ENCODE measurements around the gene F7. TPM values are rescaled to one million over a fixed set of nuclear protein-coding genes. Genes with fewer than 3 reads are reported as not detected.

The F7 gene
- total RNA-seq, 1 experiment from 2014 or later = not detected

- H3K27me3 ChIP-seq (ENCODE audit: low read length) = no peaks in the 10 kb centered on the region
- intact Hi-C loops (cut with micrococcal nuclease) = no loop called here
- H3K4me1 ChIP-seq (ENCODE audit: insufficient read depth, low read length) = peaks cover 4% of the 10 kb centered on the region; the same call in 1 of the 2 replicates
- H3K9me3 ChIP-seq (ENCODE audit: low read length) = no peaks in the 10 kb centered on the region
- no TSS peak for BruUV-seq (replicated peaks)
- no peak overlapping the region for H3K4me3 ChIP-seq (ENCODE audit: low read length)
- ATAC-seq (no peak), DNase-seq (no peak)
- no peaks in the 10 kb centered on the region for H3F3A ChIP-seq (ENCODE audit: low read length, unreplicated experiment)
- TF ChIP-seq EZH2phosphoT487 (IDR thresholded peaks at IDR 0.05; ENCODE audit: borderline replicate concordance, low read length) = no peak
- TF ChIP-seq, protein P1, sequence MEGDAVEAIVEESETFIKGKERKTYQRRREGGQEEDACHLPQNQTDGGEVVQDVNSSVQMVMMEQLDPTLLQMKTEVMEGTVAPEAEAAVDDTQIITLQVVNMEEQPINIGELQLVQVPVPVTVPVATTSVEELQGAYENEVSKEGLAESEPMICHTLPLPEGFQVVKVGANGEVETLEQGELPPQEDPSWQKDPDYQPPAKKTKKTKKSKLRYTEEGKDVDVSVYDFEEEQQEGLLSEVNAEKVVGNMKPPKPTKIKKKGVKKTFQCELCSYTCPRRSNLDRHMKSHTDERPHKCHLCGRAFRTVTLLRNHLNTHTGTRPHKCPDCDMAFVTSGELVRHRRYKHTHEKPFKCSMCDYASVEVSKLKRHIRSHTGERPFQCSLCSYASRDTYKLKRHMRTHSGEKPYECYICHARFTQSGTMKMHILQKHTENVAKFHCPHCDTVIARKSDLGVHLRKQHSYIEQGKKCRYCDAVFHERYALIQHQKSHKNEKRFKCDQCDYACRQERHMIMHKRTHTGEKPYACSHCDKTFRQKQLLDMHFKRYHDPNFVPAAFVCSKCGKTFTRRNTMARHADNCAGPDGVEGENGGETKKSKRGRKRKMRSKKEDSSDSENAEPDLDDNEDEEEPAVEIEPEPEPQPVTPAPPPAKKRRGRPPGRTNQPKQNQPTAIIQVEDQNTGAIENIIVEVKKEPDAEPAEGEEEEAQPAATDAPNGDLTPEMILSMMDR (conservative IDR thresholded peaks at IDR 0.05; ENCODE audit: low read depth, low read length) = peak; percentile 34; the same call in 1 of the 2 replicates
- H3K9ac ChIP-seq (ENCODE audit: low read length) = no peak overlapping the region
- no peak overlapping the region for H3K27ac ChIP-seq (ENCODE audit: low read length)
- H3K9me2 ChIP-seq (replicated peaks; ENCODE audit: low read length) = no peaks in the 10 kb centered on the region
- no peaks in the 10 kb centered on the region for H4K20me1 ChIP-seq (ENCODE audit: low read length)
- ChIA-PET POLR2A (ENCODE audit: unreplicated experiment) (no interaction called here), CTCF (no interaction called here)
- H3K36me3 ChIP-seq (ENCODE audit: low read depth, low read length) = no peaks in the 10 kb centered on the region
- H2AFZ ChIP-seq (ENCODE audit: low read length) = no peak overlapping the region; the same call in 1 of the 2 replicates
- peak overlapping the region; percentile 25; the same call in 1 of the 2 replicates for H3K4me2 ChIP-seq (ENCODE audit: low read length)
- no peaks in the 10 kb centered on the region for H3K79me2 ChIP-seq (ENCODE audit: low read length)
Measured at GRCh38 chr13:113084094-113084942, 21.3 kb upstream of the F7 start.

DNA sequence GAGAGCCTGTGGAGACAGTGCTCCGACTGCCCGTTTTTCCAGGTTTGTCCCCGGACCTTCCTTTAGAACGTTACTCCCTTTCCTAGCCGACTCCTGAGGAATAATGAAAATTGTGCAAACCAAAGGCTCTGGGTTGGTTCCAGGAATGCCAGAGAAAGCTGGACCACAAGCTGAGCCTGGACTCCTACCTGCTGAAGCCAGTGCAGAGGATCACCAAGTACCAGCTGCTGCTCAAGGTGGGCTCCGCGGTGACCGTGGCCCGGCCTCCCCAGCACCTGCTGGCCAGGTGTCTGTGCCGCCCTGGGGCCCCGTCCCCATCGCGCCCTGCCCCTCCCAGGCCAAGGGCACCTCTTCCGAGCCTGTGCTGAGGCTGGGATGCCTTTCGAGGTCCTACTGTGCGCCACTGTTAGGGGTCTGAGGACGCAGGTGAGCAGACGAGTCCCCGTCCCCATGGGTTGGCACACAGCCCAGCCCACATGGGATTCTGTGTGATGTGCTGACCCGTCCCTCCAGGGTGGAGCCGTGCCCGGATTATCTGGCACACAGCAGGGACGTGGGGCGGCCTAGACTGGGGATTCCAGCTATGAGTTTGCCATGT, 20.5 kb upstream of the F7 start:
- H3K79me2 ChIP-seq (ENCODE audit: low read length) = no peaks in the 10 kb centered on the region
- ChIA-PET POLR2A (ENCODE audit: unreplicated experiment) (no interaction called here), CTCF (no interaction called here)
- no peak overlapping the region for H3K27ac ChIP-seq (ENCODE audit: low read length)
- no peak for ATAC-seq
- H3K4me3 ChIP-seq (ENCODE audit: low read length) = no peak overlapping the region
- no TSS peak for BruUV-seq (replicated peaks)
- peaks cover 4% of the 10 kb centered on the region; the same call in 1 of the 2 replicates for H3K4me1 ChIP-seq (ENCODE audit: insufficient read depth, low read length)
- no peak for DNase-seq
- no peaks in the 10 kb centered on the region for H3K36me3 ChIP-seq (ENCODE audit: low read depth, low read length)
- no peaks in the 10 kb centered on the region for H3K9me3 ChIP-seq (ENCODE audit: low read length)
- H3K9me2 ChIP-seq (replicated peaks; ENCODE audit: low read length) = no peaks in the 10 kb centered on the region
- intact Hi-C loops (cut with micrococcal nuclease) = no loop called here
- H3K27me3 ChIP-seq (ENCODE audit: low read length) = no peaks in the 10 kb centered on the region
- no peaks in the 10 kb centered on the region for H3F3A ChIP-seq (ENCODE audit: low read length, unreplicated experiment)
- no peak overlapping the region for H3K4me2 ChIP-seq (ENCODE audit: low read length)
- no peak for TF ChIP-seq EZH2 (IDR thresholded peaks at IDR 0.05; ENCODE audit: low read length, unreplicated experiment)
- no peak for TF ChIP-seq EZH2phosphoT487 (IDR thresholded peaks at IDR 0.05; ENCODE audit: borderline replicate concordance, low read length)
- TF ChIP-seq, protein P1 (conservative IDR thresholded peaks at IDR 0.05; ENCODE audit: low read depth, low read length) = no peak
- H4K20me1 ChIP-seq (ENCODE audit: low read length) = no peaks in the 10 kb centered on the region
- no peak overlapping the region for H3K9ac ChIP-seq (ENCODE audit: low read length)
- H2AFZ ChIP-seq (ENCODE audit: low read length) = no peak overlapping the region

All from PC-3 (cell line).